Fibroblast of skin of right quadriceps (primary cell): ENCODE data around the gene CMC2.

Source experiments
- DNase-seq: peaks from one replicate; pipeline ENCODE4 v3.0.0-alpha.2; 2013

Gene CMC2

GRCh38 chr16:81006813-81007695 lies at the start of gene CMC2, which contains the start of gene CENPN:
Gene CMC2 (minus strand): TSS chr16:81006885. CDS start chr16:80997394, 9,491 bp downstream.
Gene CENPN (plus strand): TSS chr16:81007214. CDS start chr16:81011940, 4,726 bp downstream.
- DNase-seq = peak; percentile 99

GRCh38 chr16:81053761-81054160 lies 47.1 kb upstream of the CMC2 start:
- DNase-seq = no peak

GRCh38 chr16:81042821-81043220 lies 36.1 kb upstream of the CMC2 start:
- no peak for DNase-seq

GRCh38 chr16:81041696-81042095 lies 35.0 kb upstream of the CMC2 start:
- DNase-seq = no peak

- DNase-seq = peak; percentile 67
Observed at GRCh38 chr16:81040842-81041241, 34.2 kb upstream of the CMC2 start.

- DNase-seq = no peak
Observed at GRCh38 chr16:81040131-81040530, 33.4 kb upstream of the CMC2 start.

GRCh38 chr16:81036751-81037350 lies 30.2 kb upstream of the CMC2 start:
- no peak for DNase-seq

- DNase-seq = peak; percentile 9
Observed at GRCh38 chr16:81035975-81036750, 29.5 kb upstream of the CMC2 start.

GRCh38 chr16:81035398-81035974 lies 28.8 kb upstream of the CMC2 start, which contains the start of gene ATMIN:
Gene ATMIN (plus strand): TSS chr16:81035842. CDS start chr16:81035871, 29 bp downstream.
- peak; percentile 84 for DNase-seq

GRCh38 chr16:81029930-81030604 lies 23.4 kb upstream of the CMC2 start:
- no peak for DNase-seq

- DNase-seq = no peak
Observed at GRCh38 chr16:81026429-81026828, 19.7 kb upstream of the CMC2 start.

- DNase-seq = no peak
Observed at GRCh38 chr16:81018496-81018895, 11.8 kb upstream of the CMC2 start.

GRCh38 chr16:81014672-81015071 lies 8.0 kb upstream of the CMC2 start:
- no peak for DNase-seq

GRCh38 chr16:81012974-81013373 lies 6.3 kb upstream of the CMC2 start:
- no peak for DNase-seq

- DNase-seq = no peak
Observed at GRCh38 chr16:81008505-81008789, 1.8 kb upstream of the CMC2 start.

GRCh38 chr16:81006211-81006812 lies 373 bp downstream of the CMC2 start:
- no peak for DNase-seq

GRCh38 chr16:81005610-81006161 lies 999 bp downstream of the CMC2 start:
- no peak for DNase-seq

GRCh38 chr16:81004646-81005353 lies 1.9 kb downstream of the CMC2 start:
- DNase-seq = peak; percentile 64

- peak; percentile 24 for DNase-seq
Observed at GRCh38 chr16:81003610-81004460, 2.9 kb downstream of the CMC2 start.

- DNase-seq = no peak
Observed at GRCh38 chr16:81003064-81003463, 3.6 kb downstream of the CMC2 start.
